Superior temporal gyrus (tissue), 1 donor: ENCODE data around the gene SLIT3.

ENCODE experiments used
- DNase-seq: peaks from one replicate; pipeline ENCODE4 v3.0.0-alpha.2; 2016; ENCODE audit errors: extremely low spot score

SLIT3 gene

GRCh38 chr5:169265888-169266287 lies 35.1 kb downstream of the SLIT3 start:
- no peak for DNase-seq

- no peak for DNase-seq
These were observed 37.3 kb downstream of the SLIT3 start for GRCh38 chr5:169263591-169263990.

GRCh38 chr5:169260896-169261569 lies 39.9 kb downstream of the SLIT3 start:
- no peak for DNase-seq

GRCh38 chr5:169258372-169259000 lies 42.5 kb downstream of the SLIT3 start:
- no peak for DNase-seq

- no peak for DNase-seq
These were observed 44.7 kb downstream of the SLIT3 start for GRCh38 chr5:169256191-169256590.

- no peak for DNase-seq
These were observed 47.9 kb downstream of the SLIT3 start for GRCh38 chr5:169253071-169253470.

- no peak for DNase-seq
These were observed 49.4 kb downstream of the SLIT3 start for GRCh38 chr5:169251333-169252084.

GRCh38 chr5:169250887-169251286 lies 50.1 kb downstream of the SLIT3 start:
- no peak for DNase-seq

- no peak for DNase-seq
These were observed 51.9 kb downstream of the SLIT3 start for GRCh38 chr5:169248996-169249395.

- no peak for DNase-seq
These were observed 52.4 kb downstream of the SLIT3 start for GRCh38 chr5:169248550-169248949.

- no peak for DNase-seq
These were observed 56.1 kb downstream of the SLIT3 start for GRCh38 chr5:169244812-169245211.

- DNase-seq, result no peak
These were observed 57.1 kb downstream of the SLIT3 start for GRCh38 chr5:169243651-169244422.

- no peak for DNase-seq
These were observed 58.1 kb downstream of the SLIT3 start for GRCh38 chr5:169242849-169243186.

- no peak for DNase-seq
These were observed 58.6 kb downstream of the SLIT3 start for GRCh38 chr5:169242175-169242848.

- DNase-seq, result no peak
These were observed 71.5 kb downstream of the SLIT3 start for GRCh38 chr5:169229342-169229892.

- DNase-seq, result no peak
These were observed 74.0 kb downstream of the SLIT3 start for GRCh38 chr5:169226895-169227294.

- no peak for DNase-seq
These were observed 75.0 kb downstream of the SLIT3 start for GRCh38 chr5:169225830-169226356.

- peak; percentile 38 for DNase-seq
These were observed 77.4 kb downstream of the SLIT3 start for GRCh38 chr5:169223595-169223953.

- DNase-seq, result no peak
These were observed 77.9 kb downstream of the SLIT3 start for GRCh38 chr5:169222934-169223594.

GRCh38 chr5:169221519-169221918 lies 79.4 kb downstream of the SLIT3 start:
- DNase-seq, result no peak

GRCh38 chr5:169219961-169220360 lies 81.0 kb downstream of the SLIT3 start:
- DNase-seq, result no peak
